ENCODE data around the gene FGF8.

The FGF8 gene, protein sequence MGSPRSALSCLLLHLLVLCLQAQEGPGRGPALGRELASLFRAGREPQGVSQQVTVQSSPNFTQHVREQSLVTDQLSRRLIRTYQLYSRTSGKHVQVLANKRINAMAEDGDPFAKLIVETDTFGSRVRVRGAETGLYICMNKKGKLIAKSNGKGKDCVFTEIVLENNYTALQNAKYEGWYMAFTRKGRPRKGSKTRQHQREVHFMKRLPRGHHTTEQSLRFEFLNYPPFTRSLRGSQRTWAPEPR

DNA sequence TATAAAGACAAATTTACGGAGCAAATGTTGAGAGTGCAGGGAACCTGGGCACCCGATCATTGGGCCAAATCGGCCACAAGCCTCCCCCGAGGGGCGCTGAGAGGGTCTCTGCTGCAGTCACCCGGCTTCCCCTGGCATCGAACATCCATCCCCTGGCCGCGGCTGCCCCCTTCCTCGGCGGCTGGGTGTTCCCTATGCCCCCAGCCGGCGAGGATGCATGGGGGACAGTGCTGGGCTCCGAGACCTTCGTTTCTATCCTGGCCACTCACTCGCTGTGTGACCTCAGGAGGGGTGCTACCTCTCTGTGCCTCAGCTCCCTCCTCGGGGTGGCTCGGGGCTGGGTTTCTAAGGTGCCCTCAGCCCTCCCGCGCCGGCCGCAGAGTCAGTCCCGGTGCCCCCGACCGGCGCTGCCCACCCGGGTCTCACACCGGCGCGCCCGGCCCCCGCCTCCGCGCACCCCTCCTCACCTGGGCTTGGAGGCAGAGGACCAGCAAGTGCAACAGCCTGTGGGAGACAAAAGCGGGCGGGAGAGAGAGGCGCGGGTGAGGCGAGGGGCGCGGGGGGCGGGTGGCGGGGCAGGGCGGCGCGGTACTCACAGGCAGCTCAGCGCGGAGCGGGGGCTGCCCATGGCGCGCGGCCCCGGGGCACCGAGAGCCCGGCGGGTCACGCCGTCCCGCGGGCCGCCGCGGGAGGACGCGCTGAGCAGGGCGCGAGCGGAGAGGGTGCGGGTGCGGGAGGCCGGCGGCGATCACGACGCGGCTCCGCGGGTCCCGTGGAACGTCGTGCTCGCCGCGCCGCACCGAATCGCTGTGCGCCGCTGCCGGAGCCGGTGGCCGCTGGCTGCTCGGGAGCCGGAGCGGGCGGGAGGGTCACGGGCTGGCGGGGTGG lies at the start of gene FGF8:
Gene FGF8 (minus strand): TSS at position 842 of the 888 bp plus-strand sequence. CDS start 214 bp downstream, at position 628.
- H3K4me3 ChIP-seq (ENCODE audit: low read depth, low read length) = no peak within 1 kb of the TSS
- no peak for DNase-seq (ENCODE audit: low read depth)
- TF ChIP-seq MYC (IDR thresholded peaks at IDR 0.05; ENCODE audit: low read depth, low read length) (no peak), POLR2A (IDR thresholded peaks at IDR 0.05; ENCODE audit: extremely low read depth, insufficient read length) (no peak)
- TF ChIP-seq, protein P1, sequence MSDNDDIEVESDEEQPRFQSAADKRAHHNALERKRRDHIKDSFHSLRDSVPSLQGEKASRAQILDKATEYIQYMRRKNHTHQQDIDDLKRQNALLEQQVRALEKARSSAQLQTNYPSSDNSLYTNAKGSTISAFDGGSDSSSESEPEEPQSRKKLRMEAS (IDR thresholded peaks at IDR 0.05; ENCODE audit: low read depth, low read length) = no peak
- TF ChIP-seq, protein P2, sequence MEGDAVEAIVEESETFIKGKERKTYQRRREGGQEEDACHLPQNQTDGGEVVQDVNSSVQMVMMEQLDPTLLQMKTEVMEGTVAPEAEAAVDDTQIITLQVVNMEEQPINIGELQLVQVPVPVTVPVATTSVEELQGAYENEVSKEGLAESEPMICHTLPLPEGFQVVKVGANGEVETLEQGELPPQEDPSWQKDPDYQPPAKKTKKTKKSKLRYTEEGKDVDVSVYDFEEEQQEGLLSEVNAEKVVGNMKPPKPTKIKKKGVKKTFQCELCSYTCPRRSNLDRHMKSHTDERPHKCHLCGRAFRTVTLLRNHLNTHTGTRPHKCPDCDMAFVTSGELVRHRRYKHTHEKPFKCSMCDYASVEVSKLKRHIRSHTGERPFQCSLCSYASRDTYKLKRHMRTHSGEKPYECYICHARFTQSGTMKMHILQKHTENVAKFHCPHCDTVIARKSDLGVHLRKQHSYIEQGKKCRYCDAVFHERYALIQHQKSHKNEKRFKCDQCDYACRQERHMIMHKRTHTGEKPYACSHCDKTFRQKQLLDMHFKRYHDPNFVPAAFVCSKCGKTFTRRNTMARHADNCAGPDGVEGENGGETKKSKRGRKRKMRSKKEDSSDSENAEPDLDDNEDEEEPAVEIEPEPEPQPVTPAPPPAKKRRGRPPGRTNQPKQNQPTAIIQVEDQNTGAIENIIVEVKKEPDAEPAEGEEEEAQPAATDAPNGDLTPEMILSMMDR (IDR thresholded peaks at IDR 0.05; ENCODE audit: low read depth, low read length) = no peak

DNA sequence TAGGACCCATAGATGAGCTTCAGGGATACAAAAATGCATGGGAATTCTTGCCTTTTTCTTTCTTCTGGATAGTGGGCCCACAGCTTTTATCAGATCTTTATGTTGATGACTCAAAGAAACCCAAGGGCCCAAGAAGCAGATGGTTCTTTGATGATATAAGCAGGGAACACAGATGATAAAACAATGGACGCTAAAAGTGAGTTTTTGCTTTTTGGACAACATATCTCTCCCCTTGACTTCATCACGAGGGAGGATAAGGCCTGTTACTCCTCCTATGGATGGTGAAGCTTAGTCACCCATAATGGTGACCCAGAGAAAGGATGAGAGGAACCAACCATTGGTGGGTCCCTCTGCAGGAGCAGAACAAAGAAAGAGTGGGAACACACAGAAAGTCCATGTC lies 48.8 kb upstream of the FGF8 start:
- no peak for TF ChIP-seq POLR2A (IDR thresholded peaks at IDR 0.05; ENCODE audit: extremely low read depth, insufficient read length)
- TF ChIP-seq, protein P2 (IDR thresholded peaks at IDR 0.05; ENCODE audit: low read depth, low read length) = no peak
- TF ChIP-seq, protein P1 (IDR thresholded peaks at IDR 0.05; ENCODE audit: low read depth, low read length) = no peak
- TF ChIP-seq MYC (IDR thresholded peaks at IDR 0.05; ENCODE audit: low read depth, low read length) = no peak
- H3K4me3 ChIP-seq (ENCODE audit: low read depth, low read length) = no peak overlapping the region
- DNase-seq (ENCODE audit: low read depth) = no peak

DNA sequence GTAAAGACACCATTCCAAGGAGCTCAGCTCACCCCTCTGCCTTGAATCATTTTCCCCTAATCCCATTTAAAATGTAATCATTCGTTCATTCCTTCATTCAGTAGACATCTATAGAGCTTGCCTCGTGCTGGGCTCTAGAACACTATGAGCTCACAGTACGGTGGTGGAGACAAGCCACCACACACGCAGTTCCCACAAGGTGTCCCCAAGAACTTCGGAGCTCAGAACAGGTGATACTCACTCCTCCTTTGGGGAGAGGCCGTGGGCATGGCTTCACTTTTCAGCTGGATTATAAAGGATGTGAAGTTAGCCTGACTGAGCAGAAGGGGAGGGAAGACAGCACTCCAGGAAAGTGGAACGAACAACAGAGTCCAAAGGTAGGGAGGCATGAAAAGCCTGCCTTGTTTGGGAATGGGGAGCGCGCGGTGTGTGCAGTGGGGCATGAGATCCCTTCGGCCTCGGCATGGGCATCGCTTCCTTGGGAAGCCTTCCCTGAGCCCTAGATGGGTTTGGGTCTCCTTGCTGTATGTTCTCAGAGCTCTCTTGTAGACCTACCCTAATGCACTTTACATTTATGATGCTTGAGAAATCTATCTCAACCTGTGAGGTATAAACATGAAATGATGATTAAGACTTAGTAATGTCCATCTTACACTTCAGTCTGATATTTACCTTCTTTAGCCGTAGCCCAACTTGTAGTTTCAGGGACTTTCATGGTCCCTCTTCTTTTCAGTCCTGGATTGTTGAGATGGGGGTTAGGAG lies 43.1 kb upstream of the FGF8 start:
- no peak for TF ChIP-seq POLR2A (IDR thresholded peaks at IDR 0.05; ENCODE audit: extremely low read depth, insufficient read length)
- TF ChIP-seq, protein P1 (IDR thresholded peaks at IDR 0.05; ENCODE audit: low read depth, low read length) = peak; percentile 59; the same call in 1 of the 2 replicates
- TF ChIP-seq MYC (IDR thresholded peaks at IDR 0.05; ENCODE audit: low read depth, low read length) = 0 out of 2 replicates have a peak, but pooled peaks have one; percentile 71
- H3K4me3 ChIP-seq (ENCODE audit: low read depth, low read length) = peak overlapping the region; percentile 82
- DNase-seq (ENCODE audit: low read depth) = no peak

DNA sequence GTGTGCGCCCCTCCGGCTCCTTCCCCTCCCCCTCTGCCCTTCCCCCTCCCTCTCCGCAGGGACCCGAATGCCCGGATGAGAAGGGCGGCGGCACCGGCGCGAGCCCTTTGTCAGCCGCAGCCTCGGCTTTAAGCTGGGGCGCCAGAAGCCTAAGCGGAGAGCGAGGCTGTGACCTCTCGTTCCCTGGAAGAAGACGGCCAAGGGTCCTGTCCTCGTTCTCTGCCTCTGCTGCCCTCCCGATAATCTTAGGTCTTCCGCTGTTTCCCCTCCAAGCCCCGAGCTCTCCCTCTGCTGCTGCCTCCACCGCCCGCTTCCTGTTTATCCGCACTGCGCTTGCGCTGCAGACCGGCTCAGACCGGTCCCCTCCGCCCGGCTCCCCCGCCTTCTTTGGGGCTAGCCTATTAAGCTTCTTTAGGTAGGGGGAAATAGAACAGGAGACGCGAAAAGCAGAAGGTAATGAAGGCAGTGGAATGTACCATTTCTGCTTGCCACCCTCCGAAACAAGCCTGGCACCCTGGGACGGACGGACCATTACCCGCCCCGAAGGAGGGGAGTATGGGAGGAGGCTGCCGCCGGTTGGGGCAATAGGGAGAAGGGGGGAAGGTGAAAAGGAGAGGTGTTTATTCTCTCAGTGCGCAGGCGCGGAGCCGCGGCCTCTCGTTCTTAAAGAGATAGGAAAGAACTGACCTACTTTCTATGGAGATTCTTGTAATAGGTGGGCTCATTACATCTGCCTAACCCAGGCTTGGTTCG lies 42.4 kb upstream of the FGF8 start, which contains the start of gene OGA:
Gene OGA (minus strand): TSS at position 326 of the 753 bp plus-strand sequence. CDS start 422 bp downstream, outside the sequence.
- peak; percentile 100 for DNase-seq (ENCODE audit: low read depth)
- TF ChIP-seq MYC (IDR thresholded peaks at IDR 0.05; ENCODE audit: low read depth, low read length) (peak; percentile 50; the same call in 1 of the 2 replicates), POLR2A (IDR thresholded peaks at IDR 0.05; ENCODE audit: extremely low read depth, insufficient read length) (peak; percentile 99)
- TF ChIP-seq, protein P1 (IDR thresholded peaks at IDR 0.05; ENCODE audit: low read depth, low read length) = peak; percentile 66
- TF ChIP-seq, protein P2 (IDR thresholded peaks at IDR 0.05; ENCODE audit: low read depth, low read length) = no peak
- peak within 1 kb of the TSS; percentile 82 for H3K4me3 ChIP-seq (ENCODE audit: low read depth, low read length)

DNA sequence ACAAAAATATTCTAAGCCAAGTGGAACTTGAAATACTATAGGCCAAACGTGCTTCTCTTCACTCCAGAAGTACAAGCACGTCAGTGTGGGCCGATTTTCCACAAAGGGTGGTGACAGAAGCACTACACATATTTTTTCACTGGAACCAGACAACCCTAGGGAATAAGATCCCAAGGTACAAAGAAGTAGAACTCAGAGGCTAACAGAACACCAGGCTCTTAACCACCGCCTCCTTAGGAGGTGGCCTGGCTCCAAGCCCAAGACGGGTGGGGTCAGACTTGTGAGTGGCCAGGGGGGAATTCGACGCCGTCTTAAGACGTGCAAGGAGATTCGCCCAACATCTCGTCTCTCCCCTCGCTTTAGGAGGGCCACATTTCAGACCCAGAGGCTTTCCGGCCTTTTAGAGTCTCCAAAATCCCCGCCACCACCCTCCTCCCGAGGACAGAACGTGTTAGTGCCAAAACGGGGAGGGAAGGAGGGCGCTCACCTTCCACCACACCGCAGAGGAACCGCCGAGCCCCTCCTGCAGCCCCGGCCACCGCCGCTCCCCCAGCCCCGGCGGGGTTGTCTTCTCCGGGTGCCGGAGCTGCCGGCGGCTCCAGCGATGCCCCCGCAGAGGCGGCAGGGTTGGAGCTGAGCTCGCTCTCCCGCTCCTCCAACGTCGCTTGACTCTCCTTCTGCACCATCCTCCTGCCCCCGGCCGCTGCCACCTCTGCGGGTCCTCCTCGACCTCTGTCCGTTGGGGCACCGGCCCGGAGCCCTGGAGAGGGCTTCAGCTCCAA lies 41.6 kb upstream of the FGF8 start:
- H3K4me3 ChIP-seq (ENCODE audit: low read depth, low read length) = peak overlapping the region; percentile 82
- TF ChIP-seq, protein P1 (IDR thresholded peaks at IDR 0.05; ENCODE audit: low read depth, low read length) = no peak
- TF ChIP-seq MYC (IDR thresholded peaks at IDR 0.05; ENCODE audit: low read depth, low read length) = no peak; the same call in 1 of the 2 replicates
- no peak for TF ChIP-seq POLR2A (IDR thresholded peaks at IDR 0.05; ENCODE audit: extremely low read depth, insufficient read length)
- TF ChIP-seq, protein P2 (IDR thresholded peaks at IDR 0.05; ENCODE audit: low read depth, low read length) = no peak
- peak; percentile 87 for DNase-seq (ENCODE audit: low read depth)

All from NB4 (cell line).